Measurements from ENCODE around the gene PDE8B.
"Not testable (repeated sequence)": the region's sequence is repeated elsewhere in the genome, so short reads cannot be mapped to it uniquely, and the experiment has no call there.

GRCh38 chr5:77468875-77469274, 258.4 kb downstream of the PDE8B start:
- not testable (repeated sequence) for TF ChIP-seq POLR2AphosphoS5 (IDR thresholded peaks at IDR 0.05; ENCODE audit: low read depth, low read length); CTCF (IDR thresholded peaks at IDR 0.05)

Data from SK-N-SH (cell line).